OCI-LY7 (cell line): ENCODE measurements around the gene THRB.

Experiments used
- CTCF ChIP-seq: fragments of 200-600 bp; sonication (generic); conservative IDR thresholded peaks from 2 replicates; pipeline ENCODE4 v1.5.1; 2014; ENCODE audit warnings: mild to moderate bottlenecking, antibody characterized with exemption, low read length, moderate library complexity, mixed read lengths
- EZH2phosphoT487 ChIP-seq: fragments of 200-600 bp; sonication (generic); IDR thresholded peaks from 2 replicates; pipeline ENCODE4 v1.6.1; 2018; ENCODE audit warnings: low read depth, borderline replicate concordance, mild to moderate bottlenecking, mixed run types, antibody characterized with exemption, low read length, moderate library complexity, mixed read lengths

GRCh38 chr3:24242012-24242698, 252.5 kb downstream of the THRB start:
- no peak for TF ChIP-seq CTCF
- TF ChIP-seq EZH2phosphoT487, result no peak
